GM12872 (cell line): Measurements from ENCODE around the gene HCRTR1.

ENCODE experiments used
- TF ChIP-seq, protein P1 (sequence below): IDR thresholded peaks from 3 replicates; pipeline ENCODE4 v1.5.1; 2011; ENCODE audit warnings: low read depth, mild to moderate bottlenecking, low read length, moderate library complexity; ENCODE audit not compliant: insufficient read depth

HCRTR1 gene

DNA sequence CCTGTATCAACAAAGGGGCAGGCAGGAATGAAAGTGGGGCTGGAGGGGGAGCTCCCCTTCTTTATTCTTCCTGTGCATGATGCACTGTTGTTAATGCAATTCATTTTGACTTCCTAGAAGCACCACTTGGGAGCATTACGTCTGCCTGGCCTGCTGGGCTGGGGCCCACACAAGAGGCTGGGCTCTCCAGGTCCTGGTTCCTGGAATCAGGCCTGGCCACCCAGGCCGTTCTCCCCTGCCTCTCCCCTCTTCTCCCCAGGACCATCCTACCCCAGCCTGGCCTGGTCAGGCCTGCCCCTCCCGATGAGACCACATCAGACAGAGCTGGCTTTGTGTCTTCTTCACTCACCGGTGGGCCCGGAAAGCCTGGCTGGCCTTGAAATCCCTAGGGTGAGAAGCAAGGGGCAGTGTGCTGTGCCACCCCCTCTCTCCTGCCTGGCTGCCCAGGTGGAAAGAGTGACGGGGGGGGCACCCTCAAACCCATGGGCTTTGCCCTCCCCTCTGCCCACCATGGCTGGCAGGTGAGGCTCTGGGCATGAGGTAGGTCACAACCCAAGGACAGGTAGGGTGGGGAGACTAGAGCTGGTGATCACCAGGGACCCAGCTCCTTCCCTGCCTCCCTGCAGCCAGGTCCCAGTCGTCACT lies 47.9 kb downstream of the HCRTR1 start:
- TF ChIP-seq, protein P1, sequence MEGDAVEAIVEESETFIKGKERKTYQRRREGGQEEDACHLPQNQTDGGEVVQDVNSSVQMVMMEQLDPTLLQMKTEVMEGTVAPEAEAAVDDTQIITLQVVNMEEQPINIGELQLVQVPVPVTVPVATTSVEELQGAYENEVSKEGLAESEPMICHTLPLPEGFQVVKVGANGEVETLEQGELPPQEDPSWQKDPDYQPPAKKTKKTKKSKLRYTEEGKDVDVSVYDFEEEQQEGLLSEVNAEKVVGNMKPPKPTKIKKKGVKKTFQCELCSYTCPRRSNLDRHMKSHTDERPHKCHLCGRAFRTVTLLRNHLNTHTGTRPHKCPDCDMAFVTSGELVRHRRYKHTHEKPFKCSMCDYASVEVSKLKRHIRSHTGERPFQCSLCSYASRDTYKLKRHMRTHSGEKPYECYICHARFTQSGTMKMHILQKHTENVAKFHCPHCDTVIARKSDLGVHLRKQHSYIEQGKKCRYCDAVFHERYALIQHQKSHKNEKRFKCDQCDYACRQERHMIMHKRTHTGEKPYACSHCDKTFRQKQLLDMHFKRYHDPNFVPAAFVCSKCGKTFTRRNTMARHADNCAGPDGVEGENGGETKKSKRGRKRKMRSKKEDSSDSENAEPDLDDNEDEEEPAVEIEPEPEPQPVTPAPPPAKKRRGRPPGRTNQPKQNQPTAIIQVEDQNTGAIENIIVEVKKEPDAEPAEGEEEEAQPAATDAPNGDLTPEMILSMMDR = no peak

DNA sequence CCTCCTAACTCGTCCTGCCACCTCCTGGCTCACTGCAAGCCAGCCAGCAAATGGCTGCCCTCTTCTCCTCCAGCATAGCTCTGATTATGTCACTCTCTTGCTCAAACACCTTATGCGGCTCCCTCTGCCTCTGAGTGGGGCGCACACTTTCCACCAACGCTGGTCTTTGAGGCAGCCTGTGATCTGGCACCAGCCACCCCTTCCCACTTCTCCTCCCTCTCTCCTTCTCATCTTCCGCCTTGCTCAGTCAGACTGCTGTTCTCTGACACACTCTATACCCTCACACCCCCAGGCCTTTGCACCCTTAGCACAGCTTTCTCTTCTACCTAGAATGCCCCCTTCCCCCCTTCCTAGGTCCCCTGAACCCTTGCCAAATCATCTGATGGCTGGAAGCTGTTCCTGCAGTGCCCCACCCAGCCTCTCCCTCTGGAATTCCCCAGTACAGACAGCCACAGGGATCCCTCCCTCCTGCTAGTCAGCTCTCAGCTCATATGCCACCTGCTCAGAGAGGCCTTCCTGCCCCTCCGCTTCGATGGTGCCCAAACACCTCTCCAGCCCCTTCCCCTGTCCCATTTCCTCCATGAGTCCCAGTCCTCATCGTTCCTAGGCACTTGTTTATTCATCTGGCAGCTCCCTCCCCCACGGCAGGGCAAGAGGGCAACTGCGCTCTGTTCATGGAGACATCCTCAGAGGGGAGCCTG lies 48.9 kb downstream of the HCRTR1 start:
- TF ChIP-seq, protein P1 = no peak

DNA sequence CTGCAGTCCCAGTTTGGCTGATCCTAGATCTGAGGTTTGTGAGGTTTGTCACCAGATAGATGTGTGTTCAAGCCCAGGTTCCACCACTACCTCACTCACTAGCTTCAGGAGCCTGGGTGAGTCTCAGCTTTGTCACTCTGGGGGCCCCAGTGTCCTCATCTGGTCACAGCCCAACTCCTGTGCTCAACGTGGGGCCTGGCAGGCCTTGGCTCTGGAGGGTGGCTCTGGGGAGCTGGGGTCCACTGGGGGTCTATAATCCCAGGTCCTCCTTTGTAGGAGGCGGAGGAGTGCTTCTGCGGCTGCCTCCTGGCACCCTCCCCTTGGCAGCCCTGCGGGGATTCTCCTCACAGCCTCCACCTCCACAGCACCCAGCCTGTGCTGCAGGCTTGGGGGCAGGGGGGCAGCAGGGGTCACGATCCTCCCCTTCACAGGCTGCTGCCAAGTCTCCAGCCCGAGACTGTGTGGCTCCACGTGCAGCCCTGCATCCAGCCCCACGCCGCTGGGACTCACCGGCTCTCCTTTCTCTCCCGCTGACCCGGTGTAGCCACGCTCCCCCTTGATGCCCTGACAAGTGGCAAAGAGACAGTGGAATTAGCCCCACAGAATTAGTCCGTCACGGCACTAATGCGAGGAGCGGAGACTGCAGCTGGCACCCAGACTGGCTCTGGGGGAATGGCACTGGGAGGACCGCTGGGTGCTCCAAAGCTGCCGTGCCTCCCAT lies 49.7 kb downstream of the HCRTR1 start:
- TF ChIP-seq, protein P1 = no peak

DNA sequence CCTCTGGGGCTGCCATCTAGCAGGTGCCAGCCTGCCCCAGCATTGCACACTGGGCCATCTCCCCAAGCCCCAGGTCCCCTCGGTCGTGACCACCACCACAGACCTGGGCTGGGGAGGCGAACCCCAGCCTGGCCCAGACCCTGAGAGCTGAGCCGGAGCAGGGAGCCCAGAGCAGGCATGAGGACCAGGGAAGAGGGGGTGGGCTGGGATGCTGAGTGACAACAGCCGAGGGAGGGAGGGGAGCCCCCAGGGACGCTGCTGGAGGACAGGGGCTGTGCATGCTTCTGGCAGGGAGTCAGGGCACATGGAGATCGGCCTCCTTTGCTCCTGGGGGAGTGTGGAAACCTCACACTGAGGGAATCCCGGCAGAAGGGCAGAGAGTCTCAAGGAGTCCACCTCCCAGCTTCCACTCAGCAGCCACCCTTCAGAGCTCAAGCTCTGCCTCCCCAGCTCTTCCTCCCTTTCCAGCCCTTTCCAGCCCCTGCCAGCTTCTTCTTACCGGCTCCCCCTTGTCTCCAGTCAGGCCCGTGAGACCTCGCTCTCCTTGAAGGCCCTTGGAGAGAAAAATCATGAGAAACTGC lies 50.9 kb downstream of the HCRTR1 start:
- TF ChIP-seq, protein P1 = no peak

DNA sequence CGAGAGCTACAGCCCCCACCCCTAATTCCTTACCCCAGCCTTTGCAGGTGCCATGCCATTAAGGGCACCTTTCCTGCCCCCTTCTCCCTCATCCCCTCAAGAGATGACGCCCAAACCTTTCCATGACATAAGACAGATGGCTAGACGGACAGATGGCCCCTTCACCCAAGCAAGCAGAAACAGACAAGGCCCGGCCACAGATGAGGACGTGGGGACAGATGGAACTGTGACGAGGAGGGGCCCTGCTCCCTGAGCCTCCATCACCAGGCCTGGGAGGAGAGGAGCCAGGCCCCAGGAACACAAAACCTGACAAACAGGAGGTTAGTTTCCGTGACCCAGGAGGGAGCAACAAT lies 51.9 kb downstream of the HCRTR1 start:
- TF ChIP-seq, protein P1 = no peak

DNA sequence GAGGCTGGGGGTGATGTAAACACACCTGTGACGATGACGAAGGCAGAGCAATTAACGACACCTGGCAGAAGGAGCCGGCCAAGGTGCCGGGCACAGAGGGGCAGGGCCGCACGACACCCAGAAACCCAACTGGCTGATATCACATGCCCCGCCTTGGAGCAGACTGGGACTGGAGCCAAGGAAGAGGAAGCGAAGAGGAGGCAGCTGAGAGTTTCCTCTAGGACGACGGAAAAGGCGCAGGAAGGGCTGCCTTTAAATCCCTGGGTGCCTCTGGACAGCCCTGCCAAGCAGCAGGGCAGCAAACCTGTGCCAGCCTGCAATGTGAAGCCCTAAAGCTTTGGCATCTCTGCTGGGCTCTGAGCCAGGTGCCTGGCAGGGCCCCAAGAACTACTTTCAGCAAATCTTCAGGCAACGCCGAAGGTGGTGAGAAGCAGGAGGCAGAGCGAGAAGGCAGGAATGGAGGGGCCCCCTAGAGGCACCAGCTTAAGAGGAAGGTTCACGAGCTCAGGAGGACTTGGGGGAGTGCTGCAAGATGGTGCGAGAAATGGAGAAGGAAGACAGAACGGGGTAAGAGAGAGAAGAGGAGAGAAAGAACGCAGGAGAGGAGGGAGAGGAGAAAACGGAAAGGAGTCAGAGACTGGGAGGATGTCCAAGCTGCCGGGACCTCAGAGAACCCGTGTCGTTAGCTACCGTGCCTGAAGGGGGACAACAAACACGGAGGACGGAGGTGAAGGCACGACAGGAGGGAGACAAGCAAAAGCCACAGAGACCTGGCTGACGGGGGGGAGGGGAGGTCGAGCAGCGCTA lies 52.5 kb downstream of the HCRTR1 start:
- TF ChIP-seq, protein P1 = peak; percentile 29; the same call in 1 of the 3 replicates
